Tibial artery (tissue), 4 donors: ENCODE data around the gene SVEP1.
"Not testable (repeated sequence)": the region's sequence is repeated elsewhere in the genome, so short reads cannot be mapped to it uniquely, and the experiment has no call there.

Experiments used
- DNase-seq, 2 donors: peaks; one replicate each; pipeline ENCODE4 v3.0.0-alpha.2; 2019
- H3K27ac ChIP-seq, 2 donors: fragments of 200-600 bp; sonication (generic) in 1 of 2; 1 replicate in 1 of 2; 2 replicates in 1 of 2; pipeline ENCODE4 v1.5.1; 2018 to 2019; ENCODE audit warnings: mild to moderate bottlenecking in 1 of 2
- H3K27me3 ChIP-seq, 2 donors: fragments of 200-600 bp; sonication (generic) in 1 of 2; one replicate each; pipeline versions ENCODE4 v1.5.1 to v1.6.0; 2016 to 2019
- H3K36me3 ChIP-seq, 3 donors: fragments of 200-600 bp; sonication (generic) in 2 of 3; one replicate each; pipeline ENCODE4 v1.5.1; 2016 to 2019; ENCODE audit warnings: mild to moderate bottlenecking in 2 of 3
- H3K4me1 ChIP-seq, 4 donors: fragments of 200-600 bp; sonication (generic) in 2 of 4; 1 replicate in 3 of 4; 2 replicates in 1 of 4; pipeline ENCODE4 v1.5.1; 2016 to 2019
- H3K4me3 ChIP-seq, 2 donors: fragments of 200-600 bp; sonication (generic) in 1 of 2; 1 replicate in 1 of 2; 2 replicates in 1 of 2; pipeline ENCODE4 v1.5.1; 2018 to 2019; ENCODE audit warnings: mild to moderate bottlenecking in 2 of 2
- H3K9me3 ChIP-seq, 3 donors: fragments of 200-600 bp; sonication (generic) in 1 of 3; one replicate each; pipeline ENCODE4 v1.5.1; 2016 to 2019
- CTCF ChIP-seq, 2 experiments: fragments of 200-600 bp in 1 of 2; fragments of 450-650 bp in 1 of 2; IDR thresholded peaks; one replicate each; pipeline ENCODE4 v1.5.1; 2017 to 2019; ENCODE audit warnings: antibody characterized with exemption in 2 of 2, mild to moderate bottlenecking in 1 of 2, moderate library complexity in 1 of 2
- intact Hi-C: fragments of 100-400 bp; cut with DNase I; formaldehyde crosslinking; loops from one replicate; pipeline ENCODE4 v1.15.0; 2023; ENCODE audit warnings: low total_unique reads

SVEP1 gene

GRCh38 chr9:110382731-110383130 is 196.8 kb downstream of the SVEP1 start:
- Histone ChIP-seq H3K9me3 (no peaks in the 10 kb centered on the region), H3K27me3 (no peaks in the 10 kb centered on the region), H3K27ac (no peak overlapping the region), H3K36me3 (peaks cover 0 to 14% (median 4%) of the 10 kb centered on the region in 3 donors), H3K4me1 (no peaks in the 10 kb centered on the region), H3K4me3 (no peak overlapping the region)
- no peak for DNase-seq
- no peak for TF ChIP-seq CTCF (IDR thresholded peaks at IDR 0.05)
- intact Hi-C loops = no loop called here

GRCh38 chr9:110371411-110372007 is 208.0 kb downstream of the SVEP1 start:
- no peak for DNase-seq
- no peak overlapping the region for H3K27ac ChIP-seq

GRCh38 chr9:110370315-110370714 is 209.2 kb downstream of the SVEP1 start:
- DNase-seq = no peak
- Histone ChIP-seq H3K36me3 (no peaks in the 10 kb centered on the region), H3K27me3 (no peaks in the 10 kb centered on the region), H3K4me1 (no peaks in the 10 kb centered on the region), H3K9me3 (no peaks in the 10 kb centered on the region), H3K27ac (no peak overlapping the region), H3K4me3 (no peak overlapping the region)
- TF ChIP-seq CTCF (IDR thresholded peaks at IDR 0.05) = no peak
- intact Hi-C loops = no loop called here

More at GRCh38 chr9:110371411-110372007, 208.0 kb downstream of the SVEP1 start:
- no peaks in the 10 kb centered on the region for H3K36me3 ChIP-seq
- no peak for TF ChIP-seq CTCF (IDR thresholded peaks at IDR 0.05)
- intact Hi-C loops = no loop called here
- no peak overlapping the region for H3K4me3 ChIP-seq
- no peaks in the 10 kb centered on the region for H3K9me3 ChIP-seq
- H3K27me3 ChIP-seq = no peaks in the 10 kb centered on the region
- H3K4me1 ChIP-seq = no peaks in the 10 kb centered on the region

GRCh38 chr9:110364451-110364850 is 215.1 kb downstream of the SVEP1 start:
- no peak overlapping the region for H3K4me3 ChIP-seq
- no peaks in the 10 kb centered on the region for H3K27me3 ChIP-seq
- no peak overlapping the region for H3K27ac ChIP-seq
- no peaks in the 10 kb centered on the region for H3K36me3 ChIP-seq
- H3K4me1 ChIP-seq = no peaks in the 10 kb centered on the region
- intact Hi-C loops = no loop called here
- no peaks in the 10 kb centered on the region for H3K9me3 ChIP-seq
- no peak for DNase-seq
- no peak for TF ChIP-seq CTCF (IDR thresholded peaks at IDR 0.05)

GRCh38 chr9:110358992-110359391 is 220.5 kb downstream of the SVEP1 start:
- DNase-seq, H3K27ac ChIP-seq, H3K4me1 ChIP-seq, intact Hi-C loops, H3K4me3 ChIP-seq, H3K27me3 ChIP-seq, H3K36me3 ChIP-seq, H3K9me3 ChIP-seq: not testable (repeated sequence)

- no peak for DNase-seq
- H3K36me3 ChIP-seq = no peaks in the 10 kb centered on the region
- H3K27me3 ChIP-seq = no peaks in the 10 kb centered on the region
- intact Hi-C loops = no loop called here
- no peaks in the 10 kb centered on the region for H3K9me3 ChIP-seq
- no peak overlapping the region for H3K27ac ChIP-seq
- no peak for TF ChIP-seq CTCF (IDR thresholded peaks at IDR 0.05)
- no peaks in the 10 kb centered on the region for H3K4me1 ChIP-seq
- H3K4me3 ChIP-seq = no peak overlapping the region
Observed at GRCh38 chr9:110357505-110357904, 222.0 kb downstream of the SVEP1 start.
